NB4 (cell line): ENCODE results near the gene NGEF.

ENCODE experiments used
- CTCF ChIP-seq: IDR thresholded peaks from one replicate; pipeline ENCODE4 v1.5.1; 2012; ENCODE audit warnings: low read depth, low read length
- MAX ChIP-seq: IDR thresholded peaks from 2 replicates; pipeline ENCODE4 v1.6.1; 2011; ENCODE audit warnings: low read depth, low read length
- POLR2A ChIP-seq: IDR thresholded peaks from 2 replicates; pipeline ENCODE4 v1.6.1; 2011; ENCODE audit warnings: mild to moderate bottlenecking; ENCODE audit not compliant: insufficient read length; ENCODE audit errors: extremely low read depth

- TF ChIP-seq CTCF (no peak), POLR2A (no peak), MAX (no peak)
Observed at GRCh38 chr2:232888099-232888836, 124.8 kb downstream of the NGEF start.
